Stimulated activated CD4-positive, alpha-beta T cell treated with anti-CD3 and anti-CD28 coated beads, Interleukin-1b, Interleukin-23, amount 100 ng/mL, for 48 hours (primary cell): ENCODE results near the gene PGS1.
A peak's percentile ranks its signal among the peaks of the same experiment; 100 is the strongest.

Source experiments
- DNase-seq: peaks from one replicate; pipeline ENCODE4 v3.0.0-alpha.2; 2020

PGS1 gene

DNA sequence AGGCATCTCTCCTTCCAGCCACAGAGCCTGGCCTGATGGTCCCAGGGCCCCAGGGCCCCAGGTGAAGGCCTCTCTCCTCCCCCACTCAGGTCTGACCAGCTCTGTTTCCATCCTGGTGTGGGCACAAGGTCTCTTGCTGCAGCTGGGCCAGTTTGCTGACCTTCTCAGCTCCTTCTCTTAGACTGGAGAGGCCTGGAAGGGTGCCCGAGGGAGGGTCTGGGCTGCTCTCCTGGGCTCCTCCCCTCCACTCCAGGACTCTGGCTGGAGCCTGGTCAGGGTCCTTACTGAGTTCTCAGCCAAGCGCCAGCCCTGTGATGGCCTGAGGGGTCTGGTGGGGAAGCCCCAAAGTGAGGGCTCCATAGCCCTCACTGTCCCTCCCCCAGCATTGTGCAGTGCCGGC lies 31.0 kb upstream of the PGS1 start:
- DNase-seq = no peak

DNA sequence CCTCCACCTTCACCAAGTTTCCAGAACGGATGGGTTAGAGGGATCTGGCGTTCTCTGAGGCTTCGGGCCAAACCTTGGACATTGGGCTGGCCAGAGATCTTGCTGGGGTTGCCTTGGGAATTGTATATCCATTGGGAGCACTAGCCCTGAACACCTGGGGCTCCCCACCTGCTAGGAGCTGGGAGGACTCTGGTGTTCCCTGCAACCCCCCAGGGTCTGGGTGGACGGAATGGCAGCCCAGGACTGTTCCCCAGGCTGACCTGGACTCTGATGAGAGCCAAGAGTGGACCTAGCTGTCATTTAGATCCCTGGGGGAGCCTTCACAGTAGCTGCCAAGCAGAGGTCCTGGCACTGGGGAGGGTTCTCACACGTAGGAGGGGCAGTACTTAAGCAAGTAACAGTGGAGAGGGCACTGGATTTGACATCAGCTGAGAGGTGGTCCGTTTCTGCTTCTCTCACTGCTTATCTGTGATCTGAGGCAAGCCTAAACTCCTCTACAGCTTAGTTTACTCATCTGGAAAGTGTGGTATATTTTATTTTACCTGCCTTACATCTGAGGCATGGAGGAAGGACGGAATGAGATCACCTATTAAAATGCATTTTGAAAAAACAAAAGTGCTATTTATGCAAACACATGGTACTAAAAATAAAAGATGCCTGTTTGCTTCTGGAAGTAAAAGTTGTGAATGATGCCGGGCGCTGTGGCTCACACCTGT lies 30.2 kb upstream of the PGS1 start:
- DNase-seq = no peak

DNA sequence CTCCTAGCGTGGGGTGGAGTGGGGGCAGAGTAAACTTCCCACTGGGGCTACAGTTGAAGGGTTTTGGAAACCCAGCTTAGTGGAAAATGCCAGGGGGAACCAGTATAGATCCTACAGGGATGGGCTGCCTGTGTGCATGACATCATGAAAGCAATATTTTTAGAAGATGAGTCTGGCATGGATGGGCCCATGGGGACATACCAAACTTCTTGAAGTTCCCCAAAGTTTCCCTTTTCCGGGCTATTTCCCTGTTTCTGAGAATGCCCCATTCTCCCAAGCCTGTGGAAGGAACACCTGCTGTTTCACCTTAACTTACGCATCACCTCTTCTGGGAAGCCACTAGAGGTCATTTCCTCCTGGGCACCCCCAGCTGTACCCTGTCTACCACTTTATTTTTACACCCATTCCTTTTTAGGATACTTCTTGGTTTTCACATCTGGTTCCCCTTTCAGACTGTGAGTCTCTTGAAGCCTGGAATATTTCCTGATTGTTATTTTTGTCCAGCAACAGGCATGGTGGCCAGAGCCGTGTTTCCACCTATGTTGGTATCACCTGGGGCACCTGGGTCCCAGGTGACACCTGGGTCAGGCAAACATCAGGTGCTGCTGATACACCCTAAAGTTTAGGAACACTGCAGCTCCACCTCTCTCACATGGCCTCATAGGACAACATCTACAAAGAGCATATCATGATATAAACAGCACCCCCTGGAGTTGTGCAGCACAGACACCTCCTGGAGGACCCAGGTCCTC lies 28.4 kb upstream of the PGS1 start:
- DNase-seq = no peak

DNA sequence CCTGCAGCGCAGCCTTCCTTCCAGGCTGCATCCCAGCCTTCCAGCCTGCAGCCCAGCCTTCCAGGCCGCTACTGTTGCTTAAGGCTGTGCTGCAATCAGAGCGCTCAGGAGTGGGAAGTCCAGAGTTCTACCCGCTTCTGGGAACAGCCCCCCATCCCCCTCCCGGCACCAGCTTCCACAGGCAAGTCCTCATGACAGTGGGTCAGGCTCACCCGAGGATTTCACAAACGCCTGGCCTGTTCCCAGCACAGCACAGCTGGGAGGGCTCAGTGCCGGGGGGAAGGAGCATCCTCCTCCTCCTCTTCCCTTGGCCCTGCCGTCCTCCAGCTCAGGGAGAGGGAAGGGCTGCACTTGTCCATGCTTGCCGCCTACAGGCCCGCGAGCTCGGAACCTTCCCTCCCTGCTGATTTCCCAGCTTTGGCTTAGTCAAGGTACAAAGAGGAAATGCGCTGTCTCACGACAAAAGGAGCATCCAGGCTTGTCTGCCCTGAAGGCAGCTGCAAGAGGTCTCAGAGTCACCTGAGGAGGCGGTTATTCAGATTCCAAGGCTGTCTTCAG lies 26.9 kb upstream of the PGS1 start:
- no peak for DNase-seq

DNA sequence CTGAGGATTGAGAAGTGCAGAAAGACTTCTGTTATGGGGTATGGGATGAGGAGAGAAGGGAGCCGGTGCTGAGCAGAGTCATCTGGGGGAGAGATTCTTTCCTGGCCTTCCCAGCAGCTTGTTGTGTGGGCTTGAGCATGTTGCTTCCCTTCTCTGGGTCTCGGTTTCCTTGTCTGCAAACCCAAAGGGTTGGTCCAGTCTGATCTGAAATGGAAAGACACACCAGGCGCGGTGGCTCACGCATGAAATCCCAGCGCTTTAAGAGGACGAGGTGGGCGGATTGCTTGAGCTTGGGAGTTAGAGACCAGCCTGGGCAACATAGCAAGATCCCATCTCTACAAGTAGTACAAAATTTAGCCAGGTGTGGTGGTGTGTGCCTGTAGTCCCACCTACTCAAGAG lies 24.6 kb upstream of the PGS1 start:
- DNase-seq = no peak

DNA sequence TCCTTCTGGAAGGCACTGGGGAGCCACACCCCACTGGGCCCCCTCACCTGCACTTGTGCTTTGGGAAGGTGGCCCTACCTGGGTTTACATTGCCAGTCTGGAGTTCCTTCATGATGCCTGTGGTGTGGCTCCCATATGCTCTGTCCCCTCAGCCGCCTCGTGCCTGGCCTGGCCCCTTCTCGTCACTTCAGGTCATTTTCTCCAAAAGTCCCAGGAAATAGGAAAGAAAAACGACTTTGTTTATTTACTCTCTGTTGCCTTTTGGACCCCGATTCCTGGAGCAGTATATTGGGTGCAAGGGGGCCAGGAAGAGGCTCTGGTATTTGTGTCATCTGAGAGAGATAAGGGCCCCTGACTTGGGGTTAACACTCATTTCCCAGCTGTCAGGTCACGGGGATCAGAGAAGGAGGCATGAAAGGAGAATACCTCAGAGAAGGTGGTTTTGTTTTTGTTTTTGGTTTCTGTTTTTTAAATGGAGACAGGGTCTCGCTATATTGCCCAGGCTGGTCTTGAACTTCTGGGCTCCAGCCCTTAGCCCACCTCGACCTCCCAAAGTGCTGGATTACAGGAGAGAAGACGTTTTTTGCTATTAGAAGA lies 23.3 kb upstream of the PGS1 start:
- no peak for DNase-seq

DNA sequence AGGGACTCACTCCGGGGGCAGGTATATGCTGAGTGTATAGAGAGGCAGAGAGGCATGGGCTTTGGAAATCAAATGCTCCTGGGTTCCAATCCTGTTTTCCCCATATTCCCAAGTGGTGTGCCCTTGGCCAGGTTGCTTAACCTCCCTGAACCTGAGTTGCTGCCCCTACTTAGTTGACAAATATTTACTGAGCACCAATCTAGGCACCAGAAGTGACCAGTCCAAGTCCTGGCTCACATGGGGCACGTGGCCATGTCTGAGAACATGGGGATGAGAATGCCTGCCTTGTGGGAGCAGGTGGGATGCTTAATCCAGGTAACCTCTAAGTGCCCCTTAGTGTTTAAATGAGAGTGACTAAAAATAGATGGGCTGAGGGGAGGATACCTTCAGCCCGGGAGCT lies 22.7 kb upstream of the PGS1 start:
- no peak for DNase-seq

DNA sequence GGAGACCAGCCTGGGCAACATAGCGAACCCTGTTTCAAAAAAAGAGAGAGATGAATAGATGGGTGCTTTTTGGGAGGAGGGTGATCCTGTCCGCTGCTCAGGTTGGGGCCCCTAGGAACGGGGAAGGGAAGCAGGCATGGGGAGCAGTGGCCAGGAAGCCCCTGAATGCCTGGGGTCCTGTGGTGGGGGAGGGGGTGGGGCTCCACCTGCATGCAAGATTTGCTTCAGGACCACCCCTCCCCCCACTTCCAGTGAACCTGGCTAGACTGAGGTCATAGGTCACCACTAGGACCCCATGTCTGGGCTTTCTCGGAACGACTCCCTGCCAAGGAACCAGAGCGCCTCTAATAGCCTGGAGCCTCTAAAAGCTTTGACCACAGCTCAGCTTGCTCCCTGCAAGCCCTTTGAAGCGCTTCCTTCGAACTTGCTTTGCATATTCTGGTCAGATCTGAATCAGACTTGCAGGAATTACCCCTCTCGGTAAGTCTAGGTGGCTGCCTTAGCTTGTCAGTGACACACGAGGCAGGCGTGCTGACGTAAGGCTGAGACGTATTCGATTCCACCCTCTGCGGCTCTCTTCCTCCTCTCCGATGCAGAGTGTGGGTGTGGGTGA lies 22.2 kb upstream of the PGS1 start:
- peak; percentile 95 for DNase-seq

DNA sequence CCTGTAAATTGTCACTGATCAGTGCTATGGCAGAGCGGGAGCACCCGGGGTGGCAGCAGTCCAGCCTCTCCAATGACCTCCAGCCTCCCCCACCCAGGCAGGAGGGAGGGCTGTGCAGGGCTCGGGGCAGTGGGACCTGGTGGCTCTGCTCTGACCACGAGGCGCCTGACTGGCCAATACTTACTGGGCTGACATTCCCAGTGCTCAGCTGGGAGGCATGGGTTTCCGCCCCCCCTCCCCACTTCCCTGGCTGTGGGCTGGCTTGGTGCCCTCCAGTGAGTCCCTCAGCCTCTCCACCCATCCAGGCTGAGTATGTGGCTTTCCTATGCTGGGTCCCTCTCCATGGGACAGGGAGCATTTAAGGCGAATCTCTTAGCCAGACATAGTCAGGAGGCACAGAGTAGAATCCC lies 21.3 kb upstream of the PGS1 start:
- no peak for DNase-seq

DNA sequence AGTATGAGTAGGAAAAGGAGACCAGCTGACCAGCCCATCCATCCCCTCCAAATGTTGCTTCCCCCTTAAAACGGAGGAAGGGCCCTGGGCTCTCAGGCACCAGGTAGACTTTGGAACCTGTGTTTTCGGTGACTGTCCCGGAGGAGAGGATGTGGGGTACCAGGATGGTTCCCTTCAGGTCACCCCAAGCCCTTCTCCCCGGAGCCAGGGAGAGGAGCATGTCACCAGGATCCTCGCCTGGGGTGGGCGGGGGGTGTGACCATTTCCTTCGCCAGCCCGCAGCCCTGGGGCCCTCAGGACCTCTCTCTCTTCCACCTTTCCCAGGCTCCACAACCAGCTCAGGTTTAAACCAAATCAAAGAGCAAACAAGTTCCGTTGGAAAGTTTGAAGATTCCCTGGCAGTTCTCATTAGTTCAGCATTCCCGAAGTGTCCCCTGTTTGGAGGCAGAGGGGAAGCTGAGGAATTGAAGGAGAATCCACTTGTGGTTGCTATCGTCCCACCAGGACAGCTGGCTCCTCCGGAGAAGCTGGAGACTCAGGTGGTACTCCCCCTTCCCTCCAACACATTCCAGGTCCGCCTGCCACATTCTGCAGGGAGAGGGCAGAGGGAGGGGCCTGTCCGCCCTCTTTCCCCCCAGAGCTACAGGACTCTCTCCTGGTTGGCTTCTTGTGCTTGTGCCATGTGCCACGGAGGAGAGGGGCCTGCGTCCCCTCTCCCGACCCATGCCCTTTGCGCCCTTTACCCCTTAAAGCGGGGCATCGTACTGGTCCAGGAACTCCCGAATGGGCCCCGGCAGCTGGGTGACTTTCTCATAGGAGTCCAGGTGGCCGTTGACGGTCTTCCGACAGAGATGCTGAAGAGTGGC lies 20.5 kb upstream of the PGS1 start:
- no peak for DNase-seq

DNA sequence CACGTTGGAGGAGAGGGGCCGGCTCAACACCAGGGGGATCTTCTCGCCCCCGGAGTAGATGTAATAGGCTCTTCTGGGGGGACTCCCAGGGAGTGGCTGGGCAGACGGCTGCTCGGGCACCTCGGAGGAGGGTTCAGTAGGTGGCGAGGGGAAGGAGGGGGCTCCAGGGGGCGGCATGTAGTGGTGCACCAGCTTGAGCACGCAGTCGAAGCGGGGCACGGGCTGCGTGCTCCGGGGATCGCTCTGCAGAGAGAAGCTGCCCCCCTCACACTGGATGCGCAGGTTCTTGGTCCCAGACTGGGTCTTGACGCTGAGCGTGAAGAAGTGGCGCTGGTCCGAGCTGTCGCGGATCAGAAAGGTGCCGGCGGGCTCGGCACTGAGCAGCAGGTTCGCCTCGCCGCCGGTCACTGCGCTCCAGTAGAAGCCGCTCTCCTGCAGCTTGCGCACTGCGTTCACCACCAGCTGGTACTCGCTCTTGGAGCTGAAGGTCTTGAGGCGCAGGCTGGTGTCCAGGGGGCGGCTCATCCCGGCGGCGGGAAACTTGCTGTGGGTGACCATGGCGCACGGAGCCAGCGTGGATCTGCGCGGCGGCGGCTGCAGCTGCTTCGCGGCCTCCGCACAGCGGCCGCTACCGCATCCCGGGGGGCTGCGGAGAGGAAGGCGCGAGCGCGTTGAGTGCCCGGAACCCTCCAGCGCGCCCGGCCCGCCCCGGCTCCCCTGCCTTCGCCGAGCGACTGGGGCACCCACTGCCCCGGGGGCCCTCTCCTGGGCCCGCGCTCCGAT lies 19.7 kb upstream of the PGS1 start:
- no peak for DNase-seq

DNA sequence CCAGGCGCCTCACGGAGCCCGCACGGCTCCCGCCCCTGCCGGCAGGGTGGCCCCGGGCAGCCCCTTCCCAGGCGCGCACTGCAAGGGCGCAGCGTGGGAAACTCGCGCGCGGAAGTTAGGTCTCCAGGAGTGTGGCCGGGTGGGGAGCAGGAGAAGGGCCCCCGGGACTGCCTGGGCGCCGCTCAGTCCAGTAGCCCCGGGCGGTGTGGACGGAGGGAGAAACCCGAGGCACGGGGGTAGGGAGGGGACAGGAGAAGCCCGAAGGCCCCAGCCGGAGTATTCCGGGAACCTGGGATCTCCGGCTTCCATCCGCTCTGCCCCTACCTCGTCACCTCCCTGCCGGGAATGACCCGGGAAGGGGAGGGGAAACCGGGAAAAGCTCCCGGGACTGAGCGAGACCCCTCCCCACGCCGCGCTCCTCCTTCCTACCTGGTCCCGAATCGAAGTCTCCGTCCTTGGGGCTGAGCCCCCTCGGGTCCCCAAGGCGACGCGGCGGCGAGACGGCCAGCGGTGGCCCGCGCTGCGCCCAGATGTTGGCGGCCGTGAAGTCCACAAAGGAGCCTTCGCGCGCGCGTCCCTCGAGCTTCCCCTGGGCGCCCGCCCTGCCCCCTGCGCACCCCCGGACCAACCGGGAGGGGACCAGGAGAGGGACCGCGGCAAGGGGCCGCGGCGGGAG lies 19.0 kb upstream of the PGS1 start:
- no peak for DNase-seq

DNA sequence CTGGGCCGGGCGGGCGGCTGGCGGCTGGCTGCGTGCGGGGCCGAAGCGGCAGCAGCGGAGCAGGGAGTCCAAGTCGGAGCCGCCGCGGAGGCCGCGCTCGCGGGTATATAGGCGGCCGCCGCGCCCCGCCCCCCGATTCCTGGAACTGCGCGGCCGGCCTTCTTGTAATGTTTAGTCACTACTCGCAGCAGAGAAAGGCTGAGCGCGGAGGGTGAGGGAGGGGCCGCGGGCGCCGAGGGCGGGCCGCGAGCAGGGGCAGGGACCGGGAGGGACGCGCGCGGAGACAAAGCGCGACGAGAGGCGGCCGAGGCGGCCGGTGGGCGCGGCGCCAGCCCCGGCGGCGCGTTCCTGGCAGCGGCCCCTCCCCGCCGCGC lies 18.5 kb upstream of the PGS1 start, which contains the start of gene SOCS3:
SOCS3 (minus strand) TSS at position 81 of the 374 bp plus-strand sequence. CDS start 982 bp downstream, outside the sequence.
- DNase-seq = peak; percentile 98

DNA sequence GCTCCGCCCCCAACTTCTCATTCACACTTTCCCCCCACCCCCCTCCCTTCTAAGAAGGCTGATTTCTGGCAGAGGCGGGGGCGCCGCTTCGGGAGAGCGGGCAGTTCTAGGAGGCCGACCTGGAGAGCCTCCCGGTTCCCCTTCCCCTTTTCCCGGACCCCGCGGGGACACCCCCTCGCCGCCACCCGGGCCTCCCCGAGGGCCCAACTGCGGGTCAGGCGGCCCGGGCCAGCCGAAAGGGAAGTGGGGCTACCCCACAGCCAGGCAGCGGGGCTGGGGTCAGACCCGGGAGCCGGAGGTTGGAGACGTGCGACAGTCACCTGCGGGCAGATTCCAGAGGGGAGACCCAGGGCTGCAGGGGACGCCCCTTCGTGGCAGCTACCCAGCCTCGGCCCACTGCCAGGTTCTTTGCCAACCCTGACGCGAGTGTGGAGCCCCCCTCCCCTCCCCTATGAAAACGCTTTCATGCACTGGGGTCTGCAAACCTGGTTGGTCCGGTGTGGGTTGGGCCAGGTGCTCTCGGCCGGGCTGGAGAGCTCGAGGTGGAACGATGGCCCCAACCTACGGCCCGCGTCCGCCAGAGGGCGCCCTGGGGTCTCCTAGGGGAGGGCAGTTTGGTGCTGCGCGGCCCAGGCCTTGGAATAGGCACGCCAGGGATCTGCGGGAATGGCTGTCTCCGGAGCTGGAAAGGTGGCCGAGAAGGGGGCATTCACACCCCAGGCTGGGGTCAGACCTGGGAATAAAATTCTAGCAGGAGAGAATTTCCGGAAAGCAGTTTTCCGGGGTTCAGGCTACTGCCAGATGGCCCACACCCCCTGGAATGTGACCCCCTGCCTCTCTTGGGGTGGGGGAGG lies 17.9 kb upstream of the PGS1 start:
- DNase-seq = peak; percentile 94

DNA sequence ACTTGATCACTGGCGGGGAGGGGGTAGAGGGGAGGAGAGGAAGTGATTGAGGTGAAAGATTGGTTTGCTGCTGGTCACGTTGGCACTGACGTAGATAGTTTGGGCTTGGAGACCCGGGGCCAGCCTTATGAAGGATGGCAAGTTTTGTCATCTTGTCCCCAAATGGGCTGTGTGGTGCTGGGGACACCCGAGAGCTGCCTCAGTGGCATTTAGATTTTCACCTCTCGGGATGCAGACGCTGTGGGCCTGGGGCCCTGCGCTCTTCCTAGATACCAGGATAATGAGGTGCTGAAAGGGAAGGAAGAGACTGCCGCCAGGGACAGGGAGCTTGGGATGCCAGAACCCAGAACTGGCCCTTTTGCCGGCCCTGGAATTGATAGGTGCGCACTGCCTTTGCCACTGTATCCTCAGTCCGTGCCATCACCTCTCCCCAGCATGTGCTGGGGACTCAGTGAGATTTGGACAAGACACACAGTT lies 17.2 kb upstream of the PGS1 start:
- DNase-seq = no peak

DNA sequence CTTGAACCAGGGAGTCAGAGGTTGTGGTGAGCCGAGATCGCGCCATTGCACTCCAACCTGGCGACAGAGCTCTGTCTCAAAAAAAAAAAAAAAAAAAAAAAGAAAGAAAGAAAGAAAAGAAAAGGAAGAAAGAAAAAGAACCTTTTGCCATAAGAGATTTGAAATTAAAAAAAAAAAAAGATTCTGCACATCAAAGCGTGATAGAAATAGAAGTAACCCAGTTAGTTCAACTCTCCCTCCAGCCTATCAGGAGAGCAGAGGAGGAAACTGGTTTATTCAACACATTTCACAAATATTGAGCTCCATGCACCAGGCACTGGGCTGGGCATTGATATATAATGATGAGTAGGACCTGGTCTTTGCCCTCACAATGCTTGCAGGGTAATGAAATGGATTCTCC lies 16.2 kb upstream of the PGS1 start:
- no peak for DNase-seq

DNA sequence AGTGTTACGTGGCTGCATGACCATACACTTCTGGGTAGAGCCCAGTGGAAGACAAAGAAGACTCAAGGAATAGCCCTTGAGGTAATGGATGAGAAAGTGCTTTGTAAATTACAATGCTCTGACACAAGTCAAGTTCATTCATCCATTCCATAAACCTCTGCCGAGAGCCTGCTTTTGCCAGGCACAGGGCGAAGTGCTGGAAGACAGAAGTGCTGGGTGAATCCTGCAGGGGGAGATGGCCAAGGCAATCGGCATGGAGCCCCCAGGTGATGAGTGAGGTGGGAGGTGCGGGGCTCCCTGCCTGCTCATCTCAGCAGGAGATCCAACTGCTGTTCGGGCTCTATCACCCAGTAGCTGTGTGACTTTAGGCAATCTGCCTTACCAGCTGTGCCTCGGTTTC lies 15.8 kb upstream of the PGS1 start:
- DNase-seq = no peak

DNA sequence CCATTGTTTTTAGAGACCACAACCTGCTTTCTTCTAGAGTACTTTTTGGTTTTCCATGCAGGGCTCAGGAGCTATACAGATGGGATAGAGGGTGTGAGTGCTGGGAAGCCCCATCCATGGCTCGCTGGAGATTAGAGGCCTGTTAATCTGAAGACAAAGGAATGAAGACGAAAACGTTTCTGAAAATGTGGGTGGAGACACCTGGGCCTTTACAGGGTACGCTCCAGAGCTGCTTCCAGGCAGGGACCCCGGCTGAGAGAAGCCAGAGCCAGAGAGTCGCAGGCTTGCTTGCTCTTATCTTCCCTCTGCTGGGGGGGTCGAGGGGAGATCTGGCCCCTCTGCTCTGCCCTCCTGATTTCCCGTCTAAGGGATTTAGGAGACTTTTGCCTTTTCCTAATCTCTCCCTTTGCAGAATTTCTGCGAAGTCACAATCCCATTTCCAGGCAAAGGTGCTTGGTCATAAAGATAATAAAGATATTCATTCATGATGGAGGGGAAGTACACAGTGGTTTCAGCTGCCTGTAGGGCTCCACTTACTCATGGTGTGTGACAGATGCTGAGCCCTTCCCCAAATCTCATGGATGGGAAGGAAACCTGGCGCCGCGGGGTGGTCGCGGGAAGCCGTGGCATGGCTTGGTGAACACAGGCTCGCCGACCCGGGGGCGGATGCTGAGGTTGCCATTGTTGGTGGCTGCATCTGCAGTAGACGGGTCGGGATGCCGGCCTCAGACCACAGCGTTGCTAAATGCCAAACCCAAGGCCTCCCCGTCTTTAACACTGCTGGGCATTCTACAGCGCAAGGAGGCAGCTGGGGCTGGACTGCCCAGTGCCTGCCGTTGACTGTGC lies 13.8 kb upstream of the PGS1 start:
- DNase-seq = no peak

DNA sequence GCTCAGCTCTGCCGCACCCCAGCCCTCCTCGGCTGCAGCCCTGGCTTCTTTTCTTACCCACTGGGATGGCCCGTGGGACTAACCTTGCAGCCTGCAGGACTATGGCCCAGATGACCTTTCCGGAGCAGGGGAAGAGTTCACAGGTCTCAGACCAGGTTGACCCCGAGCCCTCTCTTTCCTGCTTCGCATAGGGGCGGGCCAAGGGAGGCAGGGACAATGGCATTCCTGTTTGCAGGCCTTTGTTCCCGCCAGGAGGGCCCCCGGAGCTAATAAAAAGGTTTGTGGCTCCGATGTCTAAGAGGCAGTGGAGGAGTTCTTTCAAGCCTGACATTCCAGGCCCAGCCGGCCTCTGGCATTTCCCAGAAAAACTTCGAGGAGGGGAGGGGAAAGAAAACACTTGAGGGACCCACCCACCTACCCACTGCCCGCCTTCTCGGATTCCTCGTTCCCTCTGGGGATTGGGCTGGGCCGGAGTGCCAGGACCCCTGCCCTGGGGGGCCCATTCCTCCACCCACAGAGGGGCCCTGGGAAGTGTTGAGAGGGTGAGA lies 12.8 kb upstream of the PGS1 start:
- DNase-seq = no peak
